ENCODE measurements around the gene ATP13A2.
"Not testable (repeated sequence)": the region's sequence is repeated elsewhere in the genome, so short reads cannot be mapped to it uniquely, and the experiment has no call there.

Gene ATP13A2

DNA sequence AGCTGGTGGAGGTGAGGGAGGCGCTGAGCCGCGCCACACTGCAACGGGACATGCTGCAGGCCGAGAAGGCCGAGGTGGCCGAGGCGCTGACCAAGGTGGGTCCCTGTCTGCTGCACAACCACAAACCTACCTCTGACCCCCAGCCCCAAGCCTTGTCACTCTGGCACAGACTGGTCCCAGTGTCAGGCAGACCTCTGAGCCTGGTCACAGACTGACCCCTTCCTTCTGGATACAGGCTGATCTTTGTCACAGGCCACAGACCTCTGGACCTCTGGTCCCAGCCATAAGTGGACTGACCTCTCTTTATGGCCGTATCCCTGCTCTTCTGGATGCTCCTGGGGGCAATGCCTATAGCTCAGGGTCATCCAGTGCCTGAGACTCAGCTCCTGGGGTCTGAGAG lies 66.2 kb downstream of the ATP13A2 start:
- H3K27me3 ChIP-seq (ENCODE audit: insufficient read depth, low read length, poor library complexity, severe bottlenecking); H3K9me2 ChIP-seq (replicated peaks; ENCODE audit: low read depth, low read length); H3K36me3 ChIP-seq (ENCODE audit: insufficient read depth, low read length); H2AFZ ChIP-seq (ENCODE audit: low read length); H3K79me2 ChIP-seq (ENCODE audit: insufficient read depth, low read length); H3F3A ChIP-seq (ENCODE audit: low read depth); H3K4me2 ChIP-seq (ENCODE audit: low read depth, low read length, poor library complexity, severe bottlenecking); H3K9me3 ChIP-seq (ENCODE audit: insufficient read depth, low read depth, low read length); H3K9ac ChIP-seq (ENCODE audit: low read depth, low read length, poor library complexity, severe bottlenecking); H4K20me1 ChIP-seq (ENCODE audit: insufficient read depth, low read length, poor library complexity, severe bottlenecking); H3K4me1 ChIP-seq (ENCODE audit: insufficient read depth, low read length, poor library complexity, severe bottlenecking); H3K4me3 ChIP-seq (ENCODE audit: low read length, poor library complexity, severe bottlenecking): not testable (repeated sequence)

DNA sequence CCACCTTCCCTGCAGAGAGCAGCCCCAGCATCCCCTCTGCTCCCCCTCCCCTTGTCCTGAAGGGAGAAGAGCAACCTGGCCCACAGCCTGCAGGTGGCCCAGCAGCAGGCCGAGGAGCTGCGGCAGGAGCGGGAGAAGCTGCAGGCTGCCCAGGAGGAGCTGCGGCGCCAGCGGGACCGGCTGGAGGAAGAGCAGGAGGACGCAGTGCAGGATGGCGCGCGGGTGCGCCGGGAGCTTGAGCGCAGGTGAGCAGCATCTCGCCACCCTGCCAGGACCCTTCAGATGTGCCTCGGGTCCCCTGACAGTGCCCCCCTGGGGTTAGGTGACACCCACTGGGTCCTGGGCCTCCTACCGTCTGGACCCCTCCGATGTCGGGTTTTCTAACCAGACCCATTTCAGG lies 67.7 kb downstream of the ATP13A2 start:
- Histone ChIP-seq H3K36me3 (ENCODE audit: insufficient read depth, low read length) (no peaks in the 10 kb centered on the region; the same call in 1 of the 2 replicates), H3K9me2 (replicated peaks; ENCODE audit: low read depth, low read length) (no peaks in the 10 kb centered on the region), H3K4me2 (ENCODE audit: low read depth, low read length, poor library complexity, severe bottlenecking) (no peak overlapping the region), H3K9ac (ENCODE audit: low read depth, low read length, poor library complexity, severe bottlenecking) (no peak overlapping the region), H3K9me3 (ENCODE audit: insufficient read depth, low read depth, low read length) (no peaks in the 10 kb centered on the region), H3K4me3 (ENCODE audit: low read length, poor library complexity, severe bottlenecking) (no peak overlapping the region), H3K79me2 (ENCODE audit: insufficient read depth, low read length) (no peaks in the 10 kb centered on the region), H3F3A (ENCODE audit: low read depth) (no peaks in the 10 kb centered on the region), H4K20me1 (ENCODE audit: insufficient read depth, low read length, poor library complexity, severe bottlenecking) (no peaks in the 10 kb centered on the region), H3K27me3 (ENCODE audit: insufficient read depth, low read length, poor library complexity, severe bottlenecking) (no peaks in the 10 kb centered on the region), H3K4me1 (ENCODE audit: insufficient read depth, low read length, poor library complexity, severe bottlenecking) (no peaks in the 10 kb centered on the region), H2AFZ (ENCODE audit: low read length) (no peak overlapping the region)
- TF ChIP-seq EZH2phosphoT487 (IDR thresholded peaks at IDR 0.05; ENCODE audit: borderline replicate concordance) = no peak
- TF ChIP-seq, protein P1, sequence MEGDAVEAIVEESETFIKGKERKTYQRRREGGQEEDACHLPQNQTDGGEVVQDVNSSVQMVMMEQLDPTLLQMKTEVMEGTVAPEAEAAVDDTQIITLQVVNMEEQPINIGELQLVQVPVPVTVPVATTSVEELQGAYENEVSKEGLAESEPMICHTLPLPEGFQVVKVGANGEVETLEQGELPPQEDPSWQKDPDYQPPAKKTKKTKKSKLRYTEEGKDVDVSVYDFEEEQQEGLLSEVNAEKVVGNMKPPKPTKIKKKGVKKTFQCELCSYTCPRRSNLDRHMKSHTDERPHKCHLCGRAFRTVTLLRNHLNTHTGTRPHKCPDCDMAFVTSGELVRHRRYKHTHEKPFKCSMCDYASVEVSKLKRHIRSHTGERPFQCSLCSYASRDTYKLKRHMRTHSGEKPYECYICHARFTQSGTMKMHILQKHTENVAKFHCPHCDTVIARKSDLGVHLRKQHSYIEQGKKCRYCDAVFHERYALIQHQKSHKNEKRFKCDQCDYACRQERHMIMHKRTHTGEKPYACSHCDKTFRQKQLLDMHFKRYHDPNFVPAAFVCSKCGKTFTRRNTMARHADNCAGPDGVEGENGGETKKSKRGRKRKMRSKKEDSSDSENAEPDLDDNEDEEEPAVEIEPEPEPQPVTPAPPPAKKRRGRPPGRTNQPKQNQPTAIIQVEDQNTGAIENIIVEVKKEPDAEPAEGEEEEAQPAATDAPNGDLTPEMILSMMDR (conservative IDR thresholded peaks at IDR 0.05; ENCODE audit: low read length) = no peak

DNA sequence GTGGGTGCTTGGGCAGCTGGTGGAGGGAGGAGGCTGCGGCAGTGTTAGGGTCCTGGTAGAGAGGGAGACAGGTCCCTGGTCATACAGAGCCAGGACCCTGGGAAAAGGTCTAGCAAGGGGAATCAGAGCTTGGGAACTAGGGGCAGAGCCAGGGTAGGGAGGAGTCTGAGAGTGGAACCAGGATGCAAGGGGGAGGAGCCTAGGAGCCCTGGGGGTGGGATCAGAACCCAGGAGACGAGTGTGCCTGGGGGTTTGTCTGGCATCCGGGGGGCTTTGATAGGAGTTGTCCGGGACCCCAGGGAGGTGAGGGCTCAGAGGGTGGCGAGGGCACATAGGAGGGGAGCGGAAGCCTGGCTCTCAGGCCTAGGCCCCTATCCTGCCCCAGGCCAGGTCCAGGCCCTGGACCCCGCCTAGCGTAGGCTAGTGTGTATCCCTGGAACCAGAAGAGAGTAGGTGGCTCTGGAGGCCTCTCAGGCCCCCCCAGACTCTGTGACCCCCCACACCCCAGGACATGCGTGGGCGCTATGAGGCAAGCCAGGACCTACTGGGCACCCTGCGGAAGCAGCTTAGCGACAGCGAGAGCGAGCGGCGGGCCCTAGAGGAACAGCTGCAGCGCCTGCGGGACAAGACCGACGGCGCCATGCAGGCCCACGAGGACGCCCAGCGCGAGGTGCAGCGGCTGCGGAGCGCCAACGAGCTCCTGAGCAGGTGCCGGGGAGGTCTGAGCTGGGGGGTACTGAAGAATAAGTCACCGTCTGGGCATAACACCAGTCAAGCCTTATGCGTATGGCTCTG lies 72.1 kb downstream of the ATP13A2 start:
- not testable (repeated sequence) for H3K9me2 ChIP-seq (replicated peaks; ENCODE audit: low read depth, low read length); H3K9ac ChIP-seq (ENCODE audit: low read depth, low read length, poor library complexity, severe bottlenecking); H3F3A ChIP-seq (ENCODE audit: low read depth); H3K79me2 ChIP-seq (ENCODE audit: insufficient read depth, low read length); H3K27me3 ChIP-seq (ENCODE audit: insufficient read depth, low read length, poor library complexity, severe bottlenecking); H3K4me3 ChIP-seq (ENCODE audit: low read length, poor library complexity, severe bottlenecking); H3K36me3 ChIP-seq (ENCODE audit: insufficient read depth, low read length); H3K9me3 ChIP-seq (ENCODE audit: insufficient read depth, low read depth, low read length); H3K4me2 ChIP-seq (ENCODE audit: low read depth, low read length, poor library complexity, severe bottlenecking); H3K4me1 ChIP-seq (ENCODE audit: insufficient read depth, low read length, poor library complexity, severe bottlenecking); H2AFZ ChIP-seq (ENCODE audit: low read length); H4K20me1 ChIP-seq (ENCODE audit: insufficient read depth, low read length, poor library complexity, severe bottlenecking)

DNA sequence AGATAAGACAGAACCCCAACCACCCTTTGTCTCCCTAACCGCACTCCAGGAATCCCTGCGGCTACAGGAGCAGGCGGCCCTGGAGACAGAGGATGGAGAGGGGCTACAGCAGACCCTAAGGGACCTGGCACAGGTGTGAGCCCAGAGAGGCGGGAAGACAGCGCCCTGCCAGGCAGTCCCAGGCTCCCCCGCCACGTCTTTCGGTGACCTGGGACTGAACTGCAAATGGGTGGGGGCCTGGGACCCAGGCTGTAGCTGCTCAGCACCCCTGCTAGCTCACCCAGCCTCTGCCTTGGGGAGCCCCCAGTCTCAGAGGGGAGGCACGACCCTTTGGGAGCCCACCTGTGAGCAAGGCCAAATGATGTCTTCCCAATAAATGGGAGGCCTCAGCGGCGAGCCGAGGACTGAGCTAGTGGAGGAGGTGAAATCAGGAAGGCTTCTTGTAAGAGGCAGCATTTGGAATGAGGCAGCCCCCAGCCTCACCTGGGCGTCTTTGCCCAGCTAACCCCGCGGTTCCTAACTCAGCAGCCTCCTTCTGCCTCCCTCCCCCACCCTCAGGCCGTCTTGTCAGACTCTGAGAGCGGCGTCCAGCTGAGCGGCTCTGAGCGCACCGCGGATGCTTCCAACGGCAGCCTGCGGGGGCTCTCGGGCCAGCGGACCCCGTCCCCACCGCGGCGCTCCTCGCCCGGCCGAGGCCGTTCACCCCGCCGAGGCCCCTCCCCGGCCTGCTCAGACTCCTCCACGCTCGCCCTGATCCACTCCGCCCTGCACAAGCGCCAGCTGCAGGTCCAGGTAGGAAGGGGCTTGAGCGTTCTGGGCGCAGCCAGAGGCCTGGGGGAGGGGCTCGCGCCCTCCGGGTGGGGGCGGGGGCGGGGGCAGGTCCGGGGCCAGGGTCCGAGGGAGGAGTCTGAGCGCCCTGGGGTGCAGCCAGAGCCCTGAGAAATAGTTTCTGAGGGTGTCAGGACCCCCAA lies 73.1 kb downstream of the ATP13A2 start:
- Histone ChIP-seq H3K9me3 (ENCODE audit: insufficient read depth, low read depth, low read length) (no peaks in the 10 kb centered on the region), H3K79me2 (ENCODE audit: insufficient read depth, low read length) (no peaks in the 10 kb centered on the region), H3K36me3 (ENCODE audit: insufficient read depth, low read length) (no peaks in the 10 kb centered on the region), H3F3A (ENCODE audit: low read depth) (no peaks in the 10 kb centered on the region), H2AFZ (ENCODE audit: low read length) (no peak overlapping the region), H3K27me3 (ENCODE audit: insufficient read depth, low read length, poor library complexity, severe bottlenecking) (no peaks in the 10 kb centered on the region), H3K9me2 (replicated peaks; ENCODE audit: low read depth, low read length) (no peaks in the 10 kb centered on the region), H3K4me1 (ENCODE audit: insufficient read depth, low read length, poor library complexity, severe bottlenecking) (no peaks in the 10 kb centered on the region), H4K20me1 (ENCODE audit: insufficient read depth, low read length, poor library complexity, severe bottlenecking) (no peaks in the 10 kb centered on the region), H3K9ac (ENCODE audit: low read depth, low read length, poor library complexity, severe bottlenecking) (no peak overlapping the region), H3K4me2 (ENCODE audit: low read depth, low read length, poor library complexity, severe bottlenecking) (no peak overlapping the region), H3K4me3 (ENCODE audit: low read length, poor library complexity, severe bottlenecking) (no peak overlapping the region)
- no peak for TF ChIP-seq EZH2phosphoT487 (IDR thresholded peaks at IDR 0.05; ENCODE audit: borderline replicate concordance)
- TF ChIP-seq, protein P1 (conservative IDR thresholded peaks at IDR 0.05; ENCODE audit: low read length) = no peak

DNA sequence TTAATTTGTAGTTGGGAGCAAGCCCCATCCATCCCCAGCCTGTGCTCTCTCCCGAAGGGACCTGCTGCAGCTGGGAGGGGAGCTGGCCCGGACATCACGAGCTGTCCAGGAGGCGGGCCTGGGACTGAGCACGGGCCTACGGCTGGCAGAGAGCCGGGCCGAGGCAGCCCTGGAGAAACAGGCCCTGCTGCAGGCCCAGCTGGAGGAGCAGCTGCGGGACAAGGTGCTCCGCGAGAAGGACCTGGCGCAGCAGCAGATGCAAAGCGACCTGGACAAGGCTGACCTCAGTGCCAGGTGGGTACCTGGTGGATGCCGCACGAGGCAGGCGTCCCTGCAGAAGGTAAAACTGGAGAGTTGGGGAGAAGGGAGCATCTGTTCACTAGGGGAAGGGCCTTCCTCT lies 75.1 kb downstream of the ATP13A2 start:
- H3K27me3 ChIP-seq (ENCODE audit: insufficient read depth, low read length, poor library complexity, severe bottlenecking); H3K9ac ChIP-seq (ENCODE audit: low read depth, low read length, poor library complexity, severe bottlenecking); H4K20me1 ChIP-seq (ENCODE audit: insufficient read depth, low read length, poor library complexity, severe bottlenecking); H3K9me2 ChIP-seq (replicated peaks; ENCODE audit: low read depth, low read length); H3K9me3 ChIP-seq (ENCODE audit: insufficient read depth, low read depth, low read length); H3K79me2 ChIP-seq (ENCODE audit: insufficient read depth, low read length); H3F3A ChIP-seq (ENCODE audit: low read depth); H3K4me2 ChIP-seq (ENCODE audit: low read depth, low read length, poor library complexity, severe bottlenecking); H3K4me1 ChIP-seq (ENCODE audit: insufficient read depth, low read length, poor library complexity, severe bottlenecking); H3K36me3 ChIP-seq (ENCODE audit: insufficient read depth, low read length); H2AFZ ChIP-seq (ENCODE audit: low read length); H3K4me3 ChIP-seq (ENCODE audit: low read length, poor library complexity, severe bottlenecking): not testable (repeated sequence)

All from Loucy (cell line).